Duodenal mucosa (tissue), 2 donors: ENCODE results near the gene ATP7A.
"Not testable (repeated sequence)": the region's sequence is repeated elsewhere in the genome, so short reads cannot be mapped to it uniquely, and the experiment has no call there.

Source experiments
- H3K27ac ChIP-seq: one replicate; pipeline ENCODE4 v1.7.0; 2013; ENCODE audit warnings: low read depth, low read length
- H3K27me3 ChIP-seq, 2 donors: one replicate each; pipeline ENCODE4 v1.7.0; 2013; ENCODE audit warnings: low read length in 2 of 2, control low read depth in 1 of 2; ENCODE audit not compliant: insufficient read depth in 2 of 2, control insufficient read depth in 1 of 2
- H3K36me3 ChIP-seq, 2 donors: one replicate each; pipeline ENCODE4 v1.7.0; 2013; ENCODE audit warnings: low read length in 2 of 2, control low read depth in 1 of 2; ENCODE audit not compliant: insufficient read depth in 2 of 2, control insufficient read depth in 1 of 2
- H3K4me1 ChIP-seq, 2 donors: one replicate each; pipeline ENCODE4 v1.7.0; 2013; ENCODE audit warnings: low read length in 2 of 2, control low read depth in 1 of 2; ENCODE audit not compliant: insufficient read depth in 2 of 2, control insufficient read depth in 1 of 2
- H3K4me3 ChIP-seq, 2 donors: one replicate each; pipeline ENCODE4 v1.7.0; 2013; ENCODE audit warnings: low read length in 2 of 2, low read depth in 1 of 2
- H3K9ac ChIP-seq, 2 donors: one replicate each; pipeline ENCODE4 v1.7.0; 2013; ENCODE audit warnings: low read length in 2 of 2, low read depth in 1 of 2
- H3K9me3 ChIP-seq, 2 donors: one replicate each; pipeline ENCODE4 v1.7.0; 2013; ENCODE audit warnings: low read length in 2 of 2, control low read depth in 1 of 2; ENCODE audit not compliant: control insufficient read depth in 1 of 2

The ATP7A gene

DNA sequence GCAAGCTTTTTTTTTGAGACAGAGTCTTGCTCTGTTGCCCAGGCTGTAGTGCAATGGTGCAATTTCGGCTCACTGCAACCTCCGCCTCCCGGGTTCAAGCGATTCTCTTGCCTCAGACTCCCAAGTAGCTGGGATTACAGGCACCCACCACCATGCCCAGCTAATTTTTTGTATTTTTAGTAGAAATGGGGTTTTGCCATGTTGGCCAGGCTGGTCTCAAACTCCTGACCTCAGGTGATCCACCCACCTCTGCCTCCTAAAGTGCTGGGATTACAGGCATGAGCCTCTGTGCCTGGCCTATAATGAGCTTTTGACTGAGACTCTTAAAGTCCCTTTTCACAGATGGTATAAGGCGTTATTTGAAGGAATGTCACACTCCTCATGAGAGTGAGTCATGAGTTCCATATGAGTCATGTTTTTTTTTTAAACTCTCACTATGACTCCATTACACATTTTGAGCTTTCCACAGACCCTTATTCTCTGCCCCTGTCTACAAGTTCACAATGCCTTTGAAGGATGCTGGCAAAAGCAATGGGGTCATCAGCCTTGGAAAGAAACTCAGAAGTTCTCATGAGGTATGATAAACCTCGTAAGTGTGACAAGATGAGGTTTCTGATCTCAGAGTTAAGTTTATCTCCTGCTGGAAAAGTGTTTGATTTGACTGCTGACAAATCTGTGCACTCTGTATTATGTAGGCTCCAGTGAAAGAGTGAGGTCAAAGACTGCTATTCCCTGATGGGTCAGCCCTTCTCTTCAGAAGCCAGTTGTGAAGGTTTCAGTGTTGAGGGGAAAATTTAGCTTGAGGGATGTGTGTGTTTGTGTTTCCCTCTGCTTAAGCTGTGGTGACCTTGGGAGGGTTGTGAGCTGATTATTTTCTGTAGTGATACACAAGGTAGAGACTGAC lies 154.5 kb downstream of the ATP7A start:
- not testable (repeated sequence) for H3K27me3 ChIP-seq, H3K36me3 ChIP-seq, H3K9me3 ChIP-seq, H3K4me1 ChIP-seq, H3K27ac ChIP-seq, H3K4me3 ChIP-seq, H3K9ac ChIP-seq

GRCh38 chrX:78066110-78066509 lies 155.6 kb downstream of the ATP7A start:
- Histone ChIP-seq H3K4me1 (no peaks in the 10 kb centered on the region), H3K9ac (no peak overlapping the region), H3K9me3 (peaks cover 0 to 2% of the 10 kb centered on the region in 2 donors), H3K27ac (no peak overlapping the region), H3K27me3 (no peaks in the 10 kb centered on the region), H3K4me3 (no peak overlapping the region), H3K36me3 (no peaks in the 10 kb centered on the region)

GRCh38 chrX:78071331-78071730 lies 160.8 kb downstream of the ATP7A start:
- H3K4me1 ChIP-seq: no peaks in the 10 kb centered on the region
- H3K9ac ChIP-seq: no peak overlapping the region
- no peaks in the 10 kb centered on the region for H3K36me3 ChIP-seq
- H3K4me3 ChIP-seq: no peak overlapping the region
- H3K9me3 ChIP-seq: peaks cover 0 to 2% of the 10 kb centered on the region in 2 donors
- H3K27me3 ChIP-seq: no peaks in the 10 kb centered on the region
- no peak overlapping the region for H3K27ac ChIP-seq

DNA sequence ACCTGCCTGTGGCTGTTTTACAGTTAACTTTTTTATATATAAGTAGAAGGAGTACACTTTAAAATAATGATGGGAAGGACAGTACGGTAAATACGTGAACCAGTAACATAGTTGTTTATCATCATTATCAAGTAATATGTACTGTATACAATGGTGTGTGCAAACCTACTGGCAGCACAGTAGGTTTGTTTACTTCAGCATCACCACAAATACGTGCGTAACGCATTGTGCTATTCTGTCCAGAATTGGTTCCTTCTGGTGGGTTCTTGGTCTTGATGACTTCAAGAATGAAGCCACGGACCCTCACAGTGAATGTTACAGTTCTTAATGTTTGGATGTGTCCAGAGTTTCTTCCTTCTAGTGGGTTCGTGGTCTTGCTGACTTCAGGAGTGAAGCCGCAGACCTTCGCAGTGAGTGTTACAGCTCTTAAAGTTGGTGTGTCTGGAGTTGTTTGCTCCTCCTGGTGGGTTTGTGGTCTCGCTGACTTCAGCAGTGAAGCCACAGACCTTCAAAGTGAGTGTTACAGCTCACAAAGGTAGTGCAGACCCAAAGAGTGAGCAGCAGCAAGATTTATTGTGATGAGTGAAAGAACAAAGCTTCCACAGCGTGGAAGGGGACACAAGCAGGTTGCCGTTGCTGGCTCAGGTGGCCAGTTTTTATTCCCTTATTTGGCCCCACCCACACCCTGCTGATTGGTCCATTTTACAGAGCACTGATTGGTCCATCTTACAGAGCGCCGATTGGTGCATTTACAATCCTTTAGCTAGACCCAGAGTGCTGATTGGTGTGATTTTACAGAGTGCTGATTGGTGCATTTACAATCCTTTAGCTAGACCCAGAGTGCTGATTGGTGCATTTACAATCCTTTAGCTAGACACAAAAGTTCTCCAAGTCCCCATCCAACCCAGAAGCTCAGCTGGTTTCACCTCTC lies 162.9 kb downstream of the ATP7A start:
- H3K9ac ChIP-seq, H3K27ac ChIP-seq, H3K4me1 ChIP-seq, H3K4me3 ChIP-seq, H3K36me3 ChIP-seq, H3K27me3 ChIP-seq, H3K9me3 ChIP-seq: not testable (repeated sequence)

DNA sequence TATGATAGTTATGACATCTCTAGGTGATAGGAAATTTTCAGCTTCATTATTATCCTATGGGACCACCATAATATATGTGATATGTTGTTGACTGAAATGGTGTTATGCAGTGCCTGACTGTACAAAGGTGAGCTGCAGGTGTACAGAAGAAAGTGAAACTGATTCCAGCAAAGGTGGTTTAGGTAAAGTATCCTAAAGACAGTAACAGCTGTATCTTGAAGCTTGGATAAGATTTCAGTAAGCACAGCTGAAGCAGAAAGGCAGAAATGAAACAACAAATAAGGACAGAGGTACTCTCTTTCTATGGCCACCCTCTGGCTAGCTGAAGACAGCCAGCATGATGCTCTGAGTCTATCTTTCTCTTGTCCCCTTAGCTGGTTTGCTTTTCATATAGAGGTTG lies 163.6 kb downstream of the ATP7A start:
- Histone ChIP-seq H3K36me3 (no peaks in the 10 kb centered on the region), H3K27me3 (no peaks in the 10 kb centered on the region), H3K4me3 (no peak overlapping the region), H3K9ac (no peak overlapping the region), H3K27ac (no peak overlapping the region), H3K4me1 (no peaks in the 10 kb centered on the region), H3K9me3 (no peaks in the 10 kb centered on the region)

GRCh38 chrX:78075787-78076389 lies 165.4 kb downstream of the ATP7A start:
- no peaks in the 10 kb centered on the region for H3K36me3 ChIP-seq

GRCh38 chrX:78081413-78081812 lies 170.9 kb downstream of the ATP7A start:
- not testable (repeated sequence) for H3K4me3 ChIP-seq, H3K4me1 ChIP-seq, H3K27ac ChIP-seq, H3K9ac ChIP-seq, H3K36me3 ChIP-seq, H3K27me3 ChIP-seq, H3K9me3 ChIP-seq

More at GRCh38 chrX:78075787-78076389, 165.4 kb downstream of the ATP7A start:
- Histone ChIP-seq H3K9ac (no peak overlapping the region), H3K4me1 (no peaks in the 10 kb centered on the region), H3K27ac (no peak overlapping the region), H3K9me3 (no peaks in the 10 kb centered on the region), H3K27me3 (no peaks in the 10 kb centered on the region), H3K4me3 (no peak overlapping the region)

DNA sequence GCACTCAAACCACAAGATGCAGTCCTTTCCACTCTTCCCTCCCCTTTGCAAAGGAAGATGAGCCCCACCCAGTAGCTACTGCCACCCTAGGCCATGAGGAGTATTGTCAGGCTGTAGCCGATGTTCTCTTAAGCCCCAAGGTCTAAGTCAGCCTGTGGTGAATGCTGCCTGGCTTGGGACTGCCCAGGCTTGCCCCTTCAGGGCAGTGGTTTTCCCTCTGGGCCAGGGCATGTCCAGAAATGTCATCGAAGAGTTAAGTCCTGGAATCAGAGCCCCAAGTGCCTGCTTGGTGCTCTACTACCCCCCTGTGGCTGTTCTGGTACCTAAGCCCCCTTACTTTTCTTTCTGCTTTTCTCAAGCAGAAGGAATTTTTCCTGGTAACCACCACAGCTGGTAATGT lies 181.8 kb downstream of the ATP7A start:
- no peak overlapping the region for H3K27ac ChIP-seq
- H3K4me3 ChIP-seq: no peak overlapping the region
- no peaks in the 10 kb centered on the region for H3K4me1 ChIP-seq
- H3K9me3 ChIP-seq: no peaks in the 10 kb centered on the region
- H3K9ac ChIP-seq: no peak overlapping the region
- H3K27me3 ChIP-seq: no peaks in the 10 kb centered on the region
- no peaks in the 10 kb centered on the region for H3K36me3 ChIP-seq

GRCh38 chrX:78098108-78098507 lies 187.6 kb downstream of the ATP7A start:
- Histone ChIP-seq H3K36me3 (no peaks in the 10 kb centered on the region), H3K27me3 (no peaks in the 10 kb centered on the region), H3K4me3 (no peak overlapping the region), H3K27ac (no peak overlapping the region), H3K4me1 (no peaks in the 10 kb centered on the region), H3K9ac (no peak overlapping the region), H3K9me3 (no peaks in the 10 kb centered on the region)
